Liver (tissue), 9 donors: Measurements from ENCODE around the gene VWF. TPM values are rescaled to one million over a fixed set of nuclear protein-coding genes. Genes with fewer than 3 reads are reported as not detected.
"Not testable (repeated sequence)": the region's sequence is repeated elsewhere in the genome, so short reads cannot be mapped to it uniquely, and the experiment has no call there.

ENCODE experiments used
- DNase-seq: peaks from one replicate; pipeline ENCODE4 v3.0.0-alpha.2; 2017; ENCODE audit warnings: low spot score
- H3K27ac ChIP-seq, 2 donors: one replicate each; pipeline ENCODE4 v1.7.0; 2013; ENCODE audit warnings: inconsistent platforms in 2 of 2, low read length in 2 of 2, control low read depth in 1 of 2, low read depth in 1 of 2, mild to moderate bottlenecking in 1 of 2
- H3K27me3 ChIP-seq, 4 donors: one replicate each; pipeline versions ENCODE4 v1.6.1 to v1.7.0; 2013; ENCODE audit warnings: low read length in 3 of 4, inconsistent platforms in 1 of 4, mild to moderate bottlenecking in 1 of 4, moderate library complexity in 1 of 4; ENCODE audit not compliant: control insufficient read depth in 4 of 4, insufficient read depth in 4 of 4
- H3K36me3 ChIP-seq, 4 donors: one replicate each; pipeline versions ENCODE4 v1.6.1 to v1.7.0; 2013; ENCODE audit warnings: low read length in 3 of 4, mild to moderate bottlenecking in 3 of 4, low read depth in 1 of 4, moderate library complexity in 1 of 4; ENCODE audit not compliant: control insufficient read depth in 4 of 4, insufficient read depth in 3 of 4
- H3K4me1 ChIP-seq, 4 donors: one replicate each; pipeline versions ENCODE4 v1.6.1 to v1.7.0; 2013; ENCODE audit warnings: low read length in 3 of 4, mild to moderate bottlenecking in 3 of 4, moderate library complexity in 1 of 4; ENCODE audit not compliant: control insufficient read depth in 4 of 4, insufficient read depth in 4 of 4
- H3K4me3 ChIP-seq, 3 donors: one replicate each; pipeline versions ENCODE4 v1.6.1 to v1.7.0; 2013; ENCODE audit warnings: low read length in 3 of 3, control low read depth in 1 of 3, low read depth in 1 of 3, mild to moderate bottlenecking in 1 of 3
- H3K9ac ChIP-seq, 2 donors: one replicate each; pipeline ENCODE4 v1.7.0; 2013; ENCODE audit warnings: low read length in 2 of 2, mild to moderate bottlenecking in 2 of 2, moderate library complexity in 2 of 2, control low read depth in 1 of 2, low read depth in 1 of 2
- H3K9me3 ChIP-seq, 4 donors: one replicate each; pipeline versions ENCODE4 v1.6.1 to v1.7.0; 2013; ENCODE audit warnings: low read length in 3 of 4; ENCODE audit not compliant: control insufficient read depth in 4 of 4
- EGR1 ChIP-seq, 2 donors: IDR thresholded peaks; 2 replicates each; pipeline ENCODE4 v1.6.1; 2016 to 2018; ENCODE audit warnings: antibody characterized with exemption in 2 of 2, low read depth in 2 of 2
- FOXA1 ChIP-seq: IDR thresholded peaks from 2 replicates; pipeline ENCODE4 v1.6.1; 2016; ENCODE audit warnings: antibody characterized with exemption
- FOXA2 ChIP-seq: IDR thresholded peaks from 2 replicates; pipeline ENCODE4 v1.6.1; 2016; ENCODE audit warnings: antibody characterized with exemption
- GABPA ChIP-seq, 2 donors: IDR thresholded peaks in 1 of 2; conservative IDR thresholded peaks in 1 of 2; 2 replicates each; pipeline ENCODE4 v1.6.1; 2016; ENCODE audit warnings: antibody characterized with exemption in 2 of 2, mild to moderate bottlenecking in 1 of 2, moderate library complexity in 1 of 2
- HNF4A ChIP-seq, 2 donors: conservative IDR thresholded peaks; 2 replicates each; pipeline ENCODE4 v1.6.1; 2016; ENCODE audit warnings: antibody characterized with exemption in 2 of 2, mild to moderate bottlenecking in 2 of 2
- JUND ChIP-seq, 2 donors: IDR thresholded peaks; 2 replicates each; pipeline ENCODE4 v1.6.1; 2016; ENCODE audit warnings: antibody characterized with exemption in 2 of 2
- NR2F2 ChIP-seq: IDR thresholded peaks from 2 replicates; pipeline ENCODE4 v1.6.1; 2016; ENCODE audit warnings: antibody characterized with exemption
- RAD21 ChIP-seq, 2 donors: IDR thresholded peaks; 2 replicates each; pipeline ENCODE4 v1.6.1; 2016; ENCODE audit warnings: antibody characterized with exemption in 2 of 2, mild to moderate bottlenecking in 2 of 2
- RXRA ChIP-seq, 2 donors: IDR thresholded peaks; 2 replicates each; pipeline ENCODE4 v1.6.1; 2017 to 2018; ENCODE audit warnings: antibody characterized with exemption in 2 of 2, mild to moderate bottlenecking in 1 of 2
- SP1 ChIP-seq: IDR thresholded peaks from 2 replicates; pipeline ENCODE4 v1.6.1; 2018; ENCODE audit warnings: antibody characterized with exemption, mild to moderate bottlenecking
- TAF1 ChIP-seq: conservative IDR thresholded peaks from 2 replicates; pipeline ENCODE4 v1.6.1; 2016; ENCODE audit warnings: antibody characterized with exemption, mild to moderate bottlenecking
- YY1 ChIP-seq: IDR thresholded peaks from 2 replicates; pipeline ENCODE4 v1.6.1; 2016; ENCODE audit warnings: antibody characterized with exemption, mild to moderate bottlenecking
- WGBS: extraction: QIAGEN DNeasy Blood & Tissue Kit; methylation state at CpG from one replicate; pipeline ENCODE4 v1.1.7; 2013; 5-methylcytosine and 5-hydroxymethylcytosine counted together
- polyA plus RNA-seq, 2 donors: library from polyadenylated mRNA; stranded (reverse) in 1 of 2; unstranded in 1 of 2; fragments of 200-250 nt in 1 of 2; fragments of >200 nt in 1 of 2; fragmentation: Nextera tagmentation in 1 of 2; extraction: Ambion mirVana in 1 of 2; gene quantifications; one replicate each; pipeline versions ENCODE4 v1.2.1 to v1.2.3, GENCODE V29; 2013 to 2015
- total RNA-seq, 2 donors: library from RNA; depleted of rRNA; stranded (reverse); fragments of >200 nt; gene quantifications; one replicate each; pipeline ENCODE4 v1.2.3, GENCODE V29; 2014
- TF ChIP-seq, protein P1 (sequence below): IDR thresholded peaks from 2 replicates; pipeline ENCODE4 v1.6.1; 2016; ENCODE audit warnings: antibody characterized with exemption
- TF ChIP-seq, protein P2 (sequence below): IDR thresholded peaks from 2 replicates; pipeline ENCODE4 v1.6.1; 2016; ENCODE audit warnings: antibody characterized with exemption
- donor health status: healthy.
- donor health status: healthy.
- donor health status: healthy.
- donor health status: healthy.
- donor health status: healthy.

VWF gene
- total and polyA plus RNA-seq, 4 donors, result 2.1 to 10.8 (median 4.0) TPM

DNA sequence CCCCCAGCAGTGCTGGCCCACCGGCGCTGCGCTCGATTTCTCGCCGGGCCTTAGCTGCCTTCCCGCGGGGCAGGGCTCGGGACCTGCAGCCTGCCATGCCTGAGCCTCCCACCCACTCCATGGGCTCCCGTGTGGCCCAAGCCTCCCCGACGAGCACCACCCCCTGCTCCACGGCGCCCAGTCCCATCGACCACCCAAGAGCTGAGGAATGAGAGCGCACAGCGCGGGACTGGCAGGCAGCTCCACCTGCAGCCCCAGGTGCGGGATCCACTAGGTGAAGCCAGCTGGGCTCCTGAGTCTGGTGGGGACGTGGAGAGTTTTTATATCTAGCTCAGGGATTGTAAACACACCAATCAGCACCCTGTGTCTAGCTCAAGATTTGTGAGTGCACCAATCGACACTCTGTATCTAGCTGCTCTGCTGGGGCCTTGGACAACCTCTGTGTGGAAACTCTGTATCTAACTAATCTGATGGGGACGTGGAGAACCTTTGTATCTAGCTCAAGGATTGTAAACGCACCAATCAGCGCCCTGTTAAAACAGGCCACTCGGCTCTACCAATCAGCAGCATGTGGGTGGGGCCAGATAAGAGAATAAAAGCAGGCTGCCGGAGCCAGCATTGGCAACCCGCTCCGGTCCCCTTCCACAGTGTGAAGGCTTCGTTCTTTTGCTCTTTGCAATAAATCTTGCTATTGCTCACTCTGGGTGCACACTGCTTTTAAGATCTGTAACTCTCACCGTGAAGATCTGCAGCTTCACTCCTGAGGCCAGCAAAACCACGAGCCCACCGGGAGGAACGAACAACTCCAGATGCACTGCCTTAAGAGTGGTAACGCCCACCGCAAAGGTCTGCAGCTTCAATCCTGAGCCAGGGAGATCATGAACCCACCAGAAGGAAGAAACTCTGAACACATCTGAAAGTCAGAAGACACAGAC is 18.2 kb upstream of the VWF start:
- not testable (repeated sequence) for H3K4me1 ChIP-seq, DNase-seq, H3K9ac ChIP-seq, H3K9me3 ChIP-seq, H3K27ac ChIP-seq, H3K27me3 ChIP-seq, H3K4me3 ChIP-seq, H3K36me3 ChIP-seq
- WGBS, result 89% methylated on average over 35 of the region's 35 CpGs

DNA sequence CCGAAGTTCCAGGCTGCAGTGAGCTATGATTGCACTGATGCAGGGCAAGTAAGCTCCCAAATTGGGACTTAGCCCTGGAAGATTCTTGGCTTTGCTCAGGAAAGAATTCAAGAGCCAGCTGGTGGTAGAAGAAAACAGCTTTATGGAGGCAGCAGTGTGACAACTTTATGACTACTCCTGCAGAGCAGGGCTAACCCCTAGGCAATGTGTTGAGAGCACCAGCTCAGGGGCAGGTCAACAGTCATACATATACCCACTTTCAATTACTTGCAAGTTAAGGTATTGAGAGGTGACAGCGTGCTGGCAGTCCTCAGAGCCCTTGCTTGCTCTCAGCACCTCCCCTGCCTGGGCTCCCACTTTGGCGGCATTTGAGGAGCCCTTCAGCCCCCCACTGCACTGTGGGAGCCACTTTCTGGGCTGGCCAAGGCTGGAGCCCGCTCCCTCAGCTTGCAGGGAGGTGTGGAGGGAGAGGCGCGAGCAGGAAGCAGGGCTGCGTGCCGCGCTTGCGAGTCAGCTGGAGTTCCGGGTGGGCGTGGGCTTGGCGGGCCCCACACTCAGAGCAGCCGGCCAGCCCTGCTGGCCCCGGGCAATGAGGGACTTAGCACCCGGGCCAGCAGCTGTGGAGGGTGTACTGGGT is 17.4 kb upstream of the VWF start:
- H3K27me3 ChIP-seq, H3K4me1 ChIP-seq, H3K4me3 ChIP-seq, H3K36me3 ChIP-seq, DNase-seq, H3K9me3 ChIP-seq, H3K9ac ChIP-seq: not testable (repeated sequence)
- H3K27ac ChIP-seq, result peak overlapping the region; percentile 26 to 39
- 92% methylated on average over 16 of the region's 16 CpGs for WGBS

DNA sequence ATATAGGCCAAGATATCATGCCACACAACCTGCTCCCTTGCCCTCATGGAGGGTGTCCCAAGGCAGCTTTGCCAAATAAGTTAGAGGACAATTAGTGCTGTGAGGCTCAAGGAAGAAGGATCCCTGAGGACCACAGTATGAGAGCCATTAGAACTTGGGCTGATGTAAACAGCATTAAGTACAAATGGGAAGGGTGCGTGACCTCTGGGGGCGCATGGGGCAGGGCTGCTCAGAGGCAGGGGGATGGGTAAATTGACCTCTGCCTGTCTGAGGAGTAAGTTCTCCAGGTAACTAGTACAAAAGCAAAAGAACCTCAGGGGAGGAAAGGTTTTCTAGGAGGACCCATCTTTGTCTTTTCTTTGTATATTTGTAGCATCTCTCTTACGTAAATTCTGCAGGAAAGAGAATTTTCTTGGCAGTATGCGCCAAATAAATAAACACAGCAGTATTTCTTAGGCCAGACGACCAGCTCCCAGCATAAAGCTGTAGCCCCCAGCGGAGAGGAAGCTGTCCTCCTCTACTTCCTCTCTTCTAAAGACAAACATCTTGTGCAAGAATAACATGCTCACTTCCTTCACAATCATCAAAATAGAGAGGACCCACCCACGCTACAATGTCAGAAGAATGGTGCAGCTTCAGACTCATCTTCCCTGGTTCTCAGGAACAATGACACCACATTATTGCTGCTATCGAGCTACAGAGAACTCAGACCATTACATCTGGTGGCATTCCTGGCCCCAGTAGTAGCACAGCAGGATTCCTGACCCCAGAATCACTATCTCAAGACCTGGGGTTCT is 16.4 kb upstream of the VWF start:
- no peak for DNase-seq
- H3K9me3 ChIP-seq, result no peaks in the 10 kb centered on the region
- peaks cover 0 to 6% (median 0%) of the 10 kb centered on the region in 4 donors for H3K4me1 ChIP-seq
- 68% methylated on average over 8 of the region's 8 CpGs for WGBS
- no peaks in the 10 kb centered on the region for H3K27me3 ChIP-seq
- peak overlapping the region; percentile 49 to 66 for H3K27ac ChIP-seq
- H3K36me3 ChIP-seq, result no peaks in the 10 kb centered on the region
- TF ChIP-seq RAD21 (IDR thresholded peaks at IDR 0.05), result peak; percentile 17 to 22
- TF ChIP-seq HNF4A (conservative IDR thresholded peaks at IDR 0.05), result no peak
- peak; percentile 22 for TF ChIP-seq NR2F2
- no peak for TF ChIP-seq FOXA2
- no peak for TF ChIP-seq GABPA (IDR thresholded peaks at IDR 0.05 in 1 of 2, conservative IDR thresholded peaks at IDR 0.05 in 1 of 2)
- TF ChIP-seq RXRA (IDR thresholded peaks at IDR 0.05), result peak in 1 of 2 donors; percentile 18
- TF ChIP-seq YY1, result no peak
- TF ChIP-seq, protein P1, sequence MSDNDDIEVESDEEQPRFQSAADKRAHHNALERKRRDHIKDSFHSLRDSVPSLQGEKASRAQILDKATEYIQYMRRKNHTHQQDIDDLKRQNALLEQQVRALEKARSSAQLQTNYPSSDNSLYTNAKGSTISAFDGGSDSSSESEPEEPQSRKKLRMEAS, result peak; percentile 15
- H3K9ac ChIP-seq, result no peak overlapping the region
- no peak overlapping the region for H3K4me3 ChIP-seq

DNA sequence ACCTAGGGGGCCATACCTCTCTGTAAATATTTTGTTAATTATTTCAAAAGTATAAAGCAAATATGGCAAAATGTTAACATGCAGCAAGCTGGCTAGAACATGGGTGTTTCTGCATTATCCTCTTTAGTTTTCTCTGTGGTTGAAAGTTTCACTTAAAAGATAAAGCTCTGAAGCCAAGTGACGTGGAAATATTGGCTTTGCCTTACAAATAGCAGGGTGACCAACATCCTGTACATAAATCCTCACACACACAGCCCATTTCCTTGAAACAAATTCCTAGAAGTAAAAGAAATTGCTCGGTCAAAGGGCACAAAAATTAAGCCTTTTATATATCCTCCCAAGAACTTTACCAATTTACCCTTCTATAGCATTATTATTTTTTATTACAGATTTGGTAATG is 10.6 kb upstream of the VWF start:
- no peak overlapping the region for H3K4me3 ChIP-seq
- TF ChIP-seq, protein P2, sequence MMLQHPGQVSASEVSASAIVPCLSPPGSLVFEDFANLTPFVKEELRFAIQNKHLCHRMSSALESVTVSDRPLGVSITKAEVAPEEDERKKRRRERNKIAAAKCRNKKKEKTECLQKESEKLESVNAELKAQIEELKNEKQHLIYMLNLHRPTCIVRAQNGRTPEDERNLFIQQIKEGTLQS, result no peak
- TF ChIP-seq JUND (IDR thresholded peaks at IDR 0.05), result no peak
- TF ChIP-seq FOXA2, result no peak
- TF ChIP-seq GABPA (IDR thresholded peaks at IDR 0.05 in 1 of 2, conservative IDR thresholded peaks at IDR 0.05 in 1 of 2), result no peak
- no peak for TF ChIP-seq RAD21 (IDR thresholded peaks at IDR 0.05)
- no peak for TF ChIP-seq TAF1
- no peak for TF ChIP-seq EGR1 (IDR thresholded peaks at IDR 0.05; ENCODE audit: low read depth in 2 of 2)
- no peak for TF ChIP-seq FOXA1
- no peak for TF ChIP-seq RXRA (IDR thresholded peaks at IDR 0.05)
- TF ChIP-seq SP1, result no peak
- H3K27me3 ChIP-seq, result no peaks in the 10 kb centered on the region
- no peak overlapping the region for H3K27ac ChIP-seq
- H3K9me3 ChIP-seq, result no peaks in the 10 kb centered on the region
- H3K9ac ChIP-seq, result no peak overlapping the region
- H3K4me1 ChIP-seq, result peaks cover 0 to under 1% (median 0%) of the 10 kb centered on the region in 4 donors
- 67% methylated on average over 2 of the region's 2 CpGs for WGBS
- H3K36me3 ChIP-seq, result no peaks in the 10 kb centered on the region
- DNase-seq, result no peak
